HFF-Myc (cell line): ENCODE data around the gene ZNF423.
A peak's percentile ranks its signal among the peaks of the same experiment; 100 is the strongest.

ENCODE experiments used
- DNase-seq: peaks from one replicate; pipeline ENCODE4 v3.0.0-alpha.2; 2011; ENCODE audit warnings: low read depth; ENCODE audit errors: extremely low read depth
- H3K4me3 ChIP-seq: replicated peaks from 2 replicates; pipeline ENCODE4 v1.5.1; 2011; ENCODE audit warnings: low read depth, mild to moderate bottlenecking, control low read depth, low read length
- TF ChIP-seq, protein P1 (sequence below): IDR thresholded peaks from 2 replicates; pipeline ENCODE4 v1.5.1; 2012; ENCODE audit warnings: mild to moderate bottlenecking, low read depth, low read length, control low read depth; ENCODE audit errors: missing control alignments

ZNF423 gene

DNA sequence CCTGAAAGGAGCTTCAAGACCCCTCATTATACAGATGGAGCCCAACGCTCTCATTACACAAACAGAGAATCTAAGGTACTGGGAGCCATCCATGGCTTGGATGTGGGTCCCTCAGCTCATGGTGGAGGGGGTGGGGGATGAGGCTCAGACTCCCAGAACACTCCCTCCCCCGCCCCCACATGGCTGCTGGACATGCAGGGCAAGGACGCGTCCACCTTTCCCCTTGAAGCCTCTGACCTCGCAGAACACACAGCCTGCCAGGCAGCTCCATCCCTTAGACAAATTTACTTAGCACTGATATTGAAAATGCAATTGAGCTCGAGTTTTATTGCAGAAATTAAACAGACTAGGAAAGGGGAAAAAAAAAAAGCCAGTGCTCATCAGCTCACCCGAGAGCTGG, 203.9 kb downstream of the ZNF423 start:
- H3K4me3 ChIP-seq, result no peak overlapping the region
- TF ChIP-seq, protein P1, sequence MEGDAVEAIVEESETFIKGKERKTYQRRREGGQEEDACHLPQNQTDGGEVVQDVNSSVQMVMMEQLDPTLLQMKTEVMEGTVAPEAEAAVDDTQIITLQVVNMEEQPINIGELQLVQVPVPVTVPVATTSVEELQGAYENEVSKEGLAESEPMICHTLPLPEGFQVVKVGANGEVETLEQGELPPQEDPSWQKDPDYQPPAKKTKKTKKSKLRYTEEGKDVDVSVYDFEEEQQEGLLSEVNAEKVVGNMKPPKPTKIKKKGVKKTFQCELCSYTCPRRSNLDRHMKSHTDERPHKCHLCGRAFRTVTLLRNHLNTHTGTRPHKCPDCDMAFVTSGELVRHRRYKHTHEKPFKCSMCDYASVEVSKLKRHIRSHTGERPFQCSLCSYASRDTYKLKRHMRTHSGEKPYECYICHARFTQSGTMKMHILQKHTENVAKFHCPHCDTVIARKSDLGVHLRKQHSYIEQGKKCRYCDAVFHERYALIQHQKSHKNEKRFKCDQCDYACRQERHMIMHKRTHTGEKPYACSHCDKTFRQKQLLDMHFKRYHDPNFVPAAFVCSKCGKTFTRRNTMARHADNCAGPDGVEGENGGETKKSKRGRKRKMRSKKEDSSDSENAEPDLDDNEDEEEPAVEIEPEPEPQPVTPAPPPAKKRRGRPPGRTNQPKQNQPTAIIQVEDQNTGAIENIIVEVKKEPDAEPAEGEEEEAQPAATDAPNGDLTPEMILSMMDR, result no peak
- no peak for DNase-seq

DNA sequence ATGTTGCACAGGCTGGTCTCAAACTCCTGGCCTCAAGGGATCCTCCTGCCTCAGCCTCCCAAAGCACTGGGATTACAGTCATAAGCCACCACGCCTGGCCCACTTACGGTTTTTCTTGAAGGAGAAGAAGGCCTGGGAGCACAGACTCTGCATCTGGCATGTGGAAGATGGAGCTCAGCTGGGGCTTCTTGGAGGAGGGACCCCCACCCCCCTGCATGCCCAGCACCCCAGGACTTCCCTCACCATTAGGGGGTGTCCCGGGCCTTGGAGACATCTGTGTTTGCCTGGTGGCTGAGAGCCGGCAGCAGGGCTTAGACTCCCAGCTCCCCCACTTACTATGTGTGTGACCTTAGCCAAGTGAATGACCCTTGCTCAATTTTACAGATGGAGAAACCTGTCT, 204.7 kb downstream of the ZNF423 start:
- H3K4me3 ChIP-seq, result no peak overlapping the region
- TF ChIP-seq, protein P1, result no peak
- no peak for DNase-seq

DNA sequence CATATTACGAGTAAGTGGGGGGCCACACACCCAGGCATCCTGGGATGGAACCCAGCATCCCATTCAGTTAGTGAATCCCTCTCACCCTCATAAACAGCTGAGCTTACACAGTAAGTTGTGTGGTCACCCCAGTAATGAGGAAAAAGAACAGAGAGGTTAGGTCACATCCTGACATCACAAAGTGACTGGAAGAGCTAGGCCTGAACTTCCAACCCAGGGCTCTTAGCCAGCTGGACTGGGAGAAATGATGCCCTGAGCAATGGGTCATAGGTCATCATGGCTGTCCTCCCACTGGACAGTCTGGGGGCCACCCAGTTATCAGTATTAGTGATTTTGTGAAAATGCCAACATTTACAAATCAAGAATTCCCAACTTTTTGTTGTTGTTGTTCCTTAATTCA, 205.3 kb downstream of the ZNF423 start:
- TF ChIP-seq, protein P1, result no peak
- H3K4me3 ChIP-seq, result no peak overlapping the region
- DNase-seq, result no peak

DNA sequence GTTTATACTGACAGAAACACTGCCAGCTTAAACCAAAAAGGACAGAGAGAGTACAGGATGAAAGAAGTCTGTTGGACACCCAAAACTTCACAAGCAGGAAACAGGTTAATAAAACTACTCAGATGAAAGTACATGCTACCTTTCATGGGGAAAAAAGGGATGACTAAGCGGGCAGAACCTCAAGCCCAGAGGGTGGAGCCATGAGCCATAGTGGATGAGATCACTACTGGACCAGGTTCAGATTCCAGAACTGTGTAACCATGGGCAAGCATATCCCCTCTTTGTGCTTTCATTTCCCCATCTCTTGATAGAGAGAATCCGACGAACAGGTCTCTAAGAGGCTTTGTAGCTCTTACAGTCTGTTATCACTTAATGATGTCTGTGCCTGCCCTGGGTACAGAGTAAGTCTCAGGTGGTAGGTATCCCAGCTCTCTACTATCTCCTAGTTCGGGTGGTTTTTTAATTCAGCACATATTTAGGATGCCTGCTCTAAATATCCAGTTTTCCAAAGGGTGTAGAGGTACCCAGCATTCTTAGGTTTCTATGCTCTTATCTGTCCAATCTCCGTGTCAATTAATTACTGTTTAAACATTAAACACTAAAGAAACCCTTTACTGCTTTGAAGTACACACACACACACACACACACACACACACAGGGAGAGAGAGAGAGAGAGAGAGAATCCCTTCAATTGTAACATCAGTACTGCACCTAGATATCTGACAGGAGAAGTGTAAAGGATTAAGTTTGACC, 206.7 kb downstream of the ZNF423 start:
- no peak overlapping the region for H3K4me3 ChIP-seq
- TF ChIP-seq, protein P1, result no peak
- no peak for DNase-seq

DNA sequence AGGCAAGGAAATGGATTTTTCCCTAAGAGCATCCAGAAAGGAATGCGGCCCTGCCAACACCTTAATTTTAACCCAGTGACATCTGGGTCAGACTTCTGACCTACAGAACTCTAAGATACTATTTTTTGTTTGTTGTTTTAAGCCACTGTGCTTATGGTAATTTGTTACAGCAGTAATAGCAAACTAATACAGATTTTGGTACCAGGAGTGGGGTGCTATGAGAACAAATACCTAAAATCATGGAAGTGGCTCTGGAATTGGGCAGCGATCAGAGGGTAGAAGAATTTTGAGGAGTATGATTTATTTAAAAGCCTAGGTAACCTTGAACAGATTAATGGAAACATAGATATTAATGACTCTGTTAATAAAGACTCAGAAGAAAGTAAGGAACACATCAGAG, 208.2 kb downstream of the ZNF423 start:
- no peak overlapping the region for H3K4me3 ChIP-seq

DNA sequence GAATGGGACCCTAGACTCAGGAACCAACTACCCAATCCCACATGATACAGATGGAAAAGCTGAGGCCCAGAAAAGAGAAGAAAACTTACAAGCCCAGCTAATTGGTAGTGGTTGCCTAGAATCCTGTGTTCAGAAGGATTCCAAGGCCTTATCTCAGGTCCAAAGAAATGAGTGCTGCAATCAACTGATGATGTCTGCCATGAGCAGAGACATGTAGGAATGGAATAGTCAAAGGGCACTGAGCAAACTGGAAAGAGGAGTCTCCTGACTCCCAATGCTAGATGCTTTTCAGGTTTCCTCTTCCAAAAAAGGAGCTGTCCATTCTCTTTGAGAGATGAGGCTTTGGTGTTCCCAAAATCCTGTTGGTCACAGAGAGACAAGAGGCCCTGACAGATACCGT, 210.6 kb downstream of the ZNF423 start:
- H3K4me3 ChIP-seq, result no peak overlapping the region
- TF ChIP-seq, protein P1, result no peak
- DNase-seq, result no peak

More for the DNA sequence above, 208.2 kb downstream of the ZNF423 start:
- TF ChIP-seq, protein P1, result no peak
- no peak for DNase-seq

DNA sequence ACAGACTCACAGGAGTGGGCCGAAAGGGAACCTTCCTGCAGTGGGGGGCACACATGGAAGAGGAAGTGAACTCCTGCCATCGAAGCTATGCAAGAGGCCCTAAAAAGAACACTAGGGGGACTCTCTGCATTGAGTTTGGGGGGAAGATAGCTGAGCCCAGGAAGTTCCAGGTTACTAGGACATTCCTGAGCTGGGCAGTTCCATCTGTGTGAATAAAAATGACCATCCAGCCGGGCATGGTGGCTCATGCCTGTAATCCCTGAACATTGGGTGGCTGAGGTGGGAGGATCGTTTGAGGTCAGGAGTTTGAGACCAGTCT, 211.8 kb downstream of the ZNF423 start:
- TF ChIP-seq, protein P1, result peak; percentile 42
- H3K4me3 ChIP-seq, result no peak overlapping the region
- DNase-seq, result no peak
